Astrocyte (in vitro differentiated cells and primary cell): ENCODE measurements around the gene PPP6R3.
"Not testable (repeated sequence)": the region's sequence is repeated elsewhere in the genome, so short reads cannot be mapped to it uniquely, and the experiment has no call there.

ENCODE experiments used
- EZH2 ChIP-seq: IDR thresholded peaks from 2 replicates; pipeline ENCODE4 v1.6.1; 2012; ENCODE audit warnings: mild to moderate bottlenecking, low read length, inconsistent platforms; ENCODE audit not compliant: insufficient read depth
- TF ChIP-seq, protein P1 (sequence below): IDR thresholded peaks from 2 replicates; pipeline ENCODE4 v1.5.1; 2011; ENCODE audit warnings: low read depth, mild to moderate bottlenecking, inconsistent platforms, low read length, moderate library complexity; ENCODE audit not compliant: insufficient read depth

DNA sequence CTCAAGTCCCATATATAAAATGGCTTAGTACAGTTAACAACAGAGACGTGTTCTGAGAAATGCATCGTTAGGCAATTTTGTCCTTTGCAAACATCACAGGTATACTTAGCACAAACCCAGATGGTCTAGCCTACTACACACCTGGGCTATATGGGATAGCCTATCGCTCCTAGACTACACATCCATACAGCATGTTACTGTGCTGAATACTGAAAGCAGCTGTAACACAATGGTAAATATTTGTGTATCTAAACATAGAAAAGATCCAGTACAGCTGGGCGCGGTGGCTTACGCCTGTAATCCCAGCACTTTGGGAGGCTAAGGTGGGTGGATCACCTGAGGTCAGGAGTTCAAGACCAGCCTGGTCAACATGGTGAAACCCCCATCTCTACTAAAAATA lies 2.2 kb upstream of the PPP6R3 start:
- TF ChIP-seq, protein P1, sequence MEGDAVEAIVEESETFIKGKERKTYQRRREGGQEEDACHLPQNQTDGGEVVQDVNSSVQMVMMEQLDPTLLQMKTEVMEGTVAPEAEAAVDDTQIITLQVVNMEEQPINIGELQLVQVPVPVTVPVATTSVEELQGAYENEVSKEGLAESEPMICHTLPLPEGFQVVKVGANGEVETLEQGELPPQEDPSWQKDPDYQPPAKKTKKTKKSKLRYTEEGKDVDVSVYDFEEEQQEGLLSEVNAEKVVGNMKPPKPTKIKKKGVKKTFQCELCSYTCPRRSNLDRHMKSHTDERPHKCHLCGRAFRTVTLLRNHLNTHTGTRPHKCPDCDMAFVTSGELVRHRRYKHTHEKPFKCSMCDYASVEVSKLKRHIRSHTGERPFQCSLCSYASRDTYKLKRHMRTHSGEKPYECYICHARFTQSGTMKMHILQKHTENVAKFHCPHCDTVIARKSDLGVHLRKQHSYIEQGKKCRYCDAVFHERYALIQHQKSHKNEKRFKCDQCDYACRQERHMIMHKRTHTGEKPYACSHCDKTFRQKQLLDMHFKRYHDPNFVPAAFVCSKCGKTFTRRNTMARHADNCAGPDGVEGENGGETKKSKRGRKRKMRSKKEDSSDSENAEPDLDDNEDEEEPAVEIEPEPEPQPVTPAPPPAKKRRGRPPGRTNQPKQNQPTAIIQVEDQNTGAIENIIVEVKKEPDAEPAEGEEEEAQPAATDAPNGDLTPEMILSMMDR, result not testable (repeated sequence)
- TF ChIP-seq EZH2, result not testable (repeated sequence)
